Lung (tissue), 12 donors: Measurements from ENCODE around the gene NDST3. TPM values are rescaled to one million over a fixed set of nuclear protein-coding genes. Genes with fewer than 3 reads are reported as not detected.
"Not testable (repeated sequence)": the region's sequence is repeated elsewhere in the genome, so short reads cannot be mapped to it uniquely, and the experiment has no call there.

Experiments used
- ATAC-seq: fragments of 200-7000 bp; cut with Tn5 transposase; one replicate; pipeline ENCODE4 v1.9.1; 2020; ENCODE audit warnings: moderate number of reproducible peaks; ENCODE audit not compliant: insufficient read depth, low FRiP score
- DNase-seq, 3 donors: peaks; one replicate each; pipeline ENCODE4 v3.0.0-alpha.2; 2013 to 2017
- H3K27ac ChIP-seq, 2 donors: one replicate each; pipeline ENCODE4 v1.5.1; 2013; ENCODE audit warnings: mild to moderate bottlenecking in 2 of 2, moderate library complexity in 2 of 2, control low read depth in 1 of 2, inconsistent platforms in 1 of 2, low read depth in 1 of 2, low read length in 1 of 2
- H3K27me3 ChIP-seq, 3 donors: one replicate each; pipeline ENCODE4 v1.5.1; 2013; ENCODE audit warnings: low read length in 2 of 3; ENCODE audit not compliant: control insufficient read depth in 3 of 3, insufficient read depth in 3 of 3
- H3K36me3 ChIP-seq, 4 donors: one replicate each; pipeline ENCODE4 v1.5.1; 2013; ENCODE audit warnings: low read length in 4 of 4, mild to moderate bottlenecking in 1 of 4, moderate library complexity in 1 of 4; ENCODE audit not compliant: control insufficient read depth in 4 of 4, insufficient read depth in 4 of 4
- H3K4me1 ChIP-seq, 5 donors: one replicate each; pipeline ENCODE4 v1.5.1; 2013; ENCODE audit warnings: low read length in 5 of 5, mild to moderate bottlenecking in 2 of 5, moderate library complexity in 1 of 5; ENCODE audit not compliant: control insufficient read depth in 5 of 5, insufficient read depth in 5 of 5
- H3K4me3 ChIP-seq: one replicate; pipeline ENCODE4 v1.5.1; 2013; ENCODE audit warnings: mild to moderate bottlenecking, control low read depth, moderate library complexity
- H3K9ac ChIP-seq, 2 donors: one replicate each; pipeline ENCODE4 v1.5.1; 2013; ENCODE audit warnings: low read length in 2 of 2, control low read depth in 1 of 2; ENCODE audit not compliant: insufficient read depth in 1 of 2
- H3K9me3 ChIP-seq, 4 donors: one replicate each; pipeline ENCODE4 v1.5.1; 2013; ENCODE audit warnings: low read length in 3 of 4, mild to moderate bottlenecking in 1 of 4, moderate library complexity in 1 of 4; ENCODE audit not compliant: control insufficient read depth in 4 of 4, insufficient read depth in 3 of 4
- CTCF ChIP-seq: IDR thresholded peaks from 2 replicates; pipeline ENCODE4 v1.5.1; 2012; ENCODE audit warnings: mild to moderate bottlenecking; ENCODE audit errors: control extremely low read depth, extremely low read depth
- WGBS, 2 donors: extraction: QIAGEN DNeasy Blood & Tissue Kit; methylation state at CpG; one replicate each; pipeline ENCODE4 v1.1.7; 2013; 5-methylcytosine and 5-hydroxymethylcytosine counted together
- polyA plus RNA-seq, 2 donors: library from polyadenylated mRNA; stranded (reverse); fragments of 200-250 nt; gene quantifications; one replicate each; pipeline ENCODE4 v1.2.1, GENCODE V29; 2013
- total RNA-seq, 2 donors: library from RNA; depleted of rRNA in 1 of 2; stranded (reverse); fragments of >200 nt in 1 of 2; gene quantifications; one replicate each; pipeline ENCODE4 v1.2.1, GENCODE V29; 2014 to 2021
- donor health status: control.
- donor health status: control.
- donor health status: Bipolar disorder and iron deficiency.
- donor health status: healthy.
- donor health status: DM: yes; HTN: yes; CAD: no.

Gene NDST3
- total and polyA plus RNA-seq, 4 donors: 0.02 to 0.74 (median 0.02) TPM; not detected in 1

- H3K4me1 ChIP-seq: peaks cover 0 to 2% (median 0%) of the 10 kb centered on the region in 5 donors
- H3K9ac ChIP-seq: no peak overlapping the region
- peak; percentile 57 to 79 (median 74) for DNase-seq
- no peak for TF ChIP-seq CTCF
- no peaks in the 10 kb centered on the region for H3K36me3 ChIP-seq
- peak; percentile 88 for ATAC-seq
- no peaks in the 10 kb centered on the region for H3K9me3 ChIP-seq
- 14 to 26% methylated on average over 49 to 64 of the region's 64 CpGs for WGBS, 2 donors
- H3K27me3 ChIP-seq: no peaks in the 10 kb centered on the region
- no peak overlapping the region for H3K27ac ChIP-seq
- H3K4me3 ChIP-seq: peak overlapping the region; percentile 41
These were observed 231.2 kb downstream of the NDST3 start for GRCh38 chr4:118265312-118266144.

GRCh38 chr4:118266145-118266496, 231.8 kb downstream of the NDST3 start:
- H3K27me3 ChIP-seq, DNase-seq, H3K4me1 ChIP-seq, H3K27ac ChIP-seq, H3K9me3 ChIP-seq, H3K36me3 ChIP-seq, H3K9ac ChIP-seq, ATAC-seq, H3K4me3 ChIP-seq: not testable (repeated sequence)
- WGBS, 2 donors: 86 to 89% methylated on average over 4 of the region's 4 CpGs

GRCh38 chr4:118268780-118269179, 234.5 kb downstream of the NDST3 start:
- WGBS, 2 donors: 76 to 79% methylated on average over 3 of the region's 3 CpGs
- no peak overlapping the region for H3K4me3 ChIP-seq
- H3K27me3 ChIP-seq: peaks cover 0 to 7% (median 0%) of the 10 kb centered on the region in 3 donors
- ATAC-seq (no peak), DNase-seq (no peak)
- peaks cover 0 to 2% (median 0%) of the 10 kb centered on the region in 5 donors for H3K4me1 ChIP-seq
- H3K9ac ChIP-seq: no peak overlapping the region
- H3K36me3 ChIP-seq: no peaks in the 10 kb centered on the region
- TF ChIP-seq CTCF: no peak
- H3K27ac ChIP-seq: no peak overlapping the region
- H3K9me3 ChIP-seq: no peaks in the 10 kb centered on the region

DNA sequence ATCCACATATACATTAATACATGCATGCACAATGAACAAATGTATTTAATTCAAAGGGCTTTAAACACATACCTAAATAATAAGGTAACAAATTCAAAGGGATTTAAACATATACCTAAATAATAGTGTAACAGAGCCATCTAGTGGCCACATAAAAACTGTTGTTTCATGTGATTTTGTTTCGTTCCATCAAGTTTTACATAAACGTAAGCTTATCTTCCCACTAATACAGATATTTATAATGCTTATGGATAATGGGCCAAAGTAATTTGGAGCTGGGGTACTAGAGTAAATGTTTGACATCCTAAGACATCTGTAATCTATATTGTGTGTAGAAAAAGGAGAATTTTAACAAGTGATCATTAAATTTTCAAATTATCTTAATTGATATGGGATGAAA, 236.2 kb downstream of the NDST3 start:
- no peak overlapping the region for H3K4me3 ChIP-seq
- peak in 2 of 3 donors; percentile 62 to 79 for DNase-seq
- no peak overlapping the region for H3K9ac ChIP-seq
- H3K27ac ChIP-seq: no peak overlapping the region
- no peaks in the 10 kb centered on the region for H3K9me3 ChIP-seq
- H3K36me3 ChIP-seq: no peaks in the 10 kb centered on the region
- peak; percentile 42 for TF ChIP-seq CTCF
- peaks cover 0 to 7% (median 0%) of the 10 kb centered on the region in 3 donors for H3K27me3 ChIP-seq
- H3K4me1 ChIP-seq: no peaks in the 10 kb centered on the region
- 3 to 5% methylated on average over 2 of the region's 2 CpGs for WGBS, 2 donors
- ATAC-seq: no peak
